GM23248 (cell line): ENCODE data around the gene ARID5B.

Experiments used
- EZH2 ChIP-seq: fragments of 200-600 bp; sonication (generic); IDR thresholded peaks from 2 replicates; pipeline ENCODE4 v1.6.1; 2018; ENCODE audit warnings: antibody characterized with exemption, mild to moderate bottlenecking; ENCODE audit not compliant: insufficient read depth, poor library complexity, severe bottlenecking
- EZH2phosphoT487 ChIP-seq: fragments of 200-600 bp; sonication (generic); IDR thresholded peaks from 2 replicates; pipeline ENCODE4 v1.6.1; 2018; ENCODE audit warnings: antibody characterized with exemption, moderate library complexity, mild to moderate bottlenecking, low read depth; ENCODE audit not compliant: insufficient read depth

DNA sequence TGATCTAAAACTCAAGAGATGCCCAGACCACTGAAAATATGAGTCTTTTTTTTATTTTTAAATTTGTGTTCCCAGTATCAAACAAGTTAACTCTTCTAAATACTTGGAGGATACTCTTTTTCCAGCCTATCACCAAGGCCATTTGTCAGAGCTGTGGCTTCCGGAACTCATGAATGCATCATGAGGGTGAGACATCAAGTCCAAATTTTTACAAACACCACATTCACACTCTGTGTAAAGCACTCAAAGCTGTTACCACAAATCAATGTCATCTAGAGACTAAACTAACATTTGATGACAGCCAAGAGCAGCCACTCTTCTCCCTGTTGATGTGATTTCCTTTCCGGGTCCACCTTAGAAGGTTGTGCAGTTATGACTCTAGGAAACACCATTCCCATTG, 43.8 kb upstream of the ARID5B start:
- TF ChIP-seq EZH2phosphoT487: no peak
- TF ChIP-seq EZH2: no peak
